ENCODE measurements around the gene ANKRD13D.

DNA sequence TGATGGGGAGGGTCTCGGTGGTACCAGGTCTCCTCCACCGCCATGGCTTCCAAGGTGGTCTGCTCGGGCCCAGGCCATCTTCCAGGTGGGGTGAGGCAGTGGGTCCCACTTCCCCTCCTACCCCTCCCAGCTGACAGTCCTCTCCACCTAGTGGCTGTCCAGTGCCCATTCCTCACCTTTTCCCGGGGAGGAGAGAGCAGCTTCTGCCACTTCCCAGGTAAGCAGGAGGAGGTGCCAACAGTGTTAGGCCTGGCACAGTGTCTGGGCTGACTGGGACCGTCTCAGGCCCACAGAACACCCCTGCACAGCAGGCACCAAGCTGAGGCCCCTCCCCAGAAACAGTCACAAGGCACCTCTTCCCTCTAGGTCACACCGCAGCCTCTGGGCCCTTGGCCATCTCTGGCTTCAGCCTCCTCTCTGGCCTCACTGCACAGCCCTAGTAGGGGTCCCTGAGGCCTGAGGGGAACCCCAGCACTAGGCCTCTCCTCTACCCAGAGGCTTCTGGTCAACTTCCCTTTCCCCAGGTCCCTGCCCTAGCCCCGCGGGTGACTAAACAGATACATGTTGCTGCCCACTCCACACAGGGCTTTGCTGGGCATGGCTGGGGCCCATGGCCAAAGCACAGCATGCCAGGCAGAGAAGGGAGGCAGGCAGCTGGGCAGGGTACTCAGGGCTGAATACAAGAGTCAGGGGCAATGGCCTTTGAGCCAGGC is 2.3 kb upstream of the ANKRD13D start:
- TF ChIP-seq, protein P1, sequence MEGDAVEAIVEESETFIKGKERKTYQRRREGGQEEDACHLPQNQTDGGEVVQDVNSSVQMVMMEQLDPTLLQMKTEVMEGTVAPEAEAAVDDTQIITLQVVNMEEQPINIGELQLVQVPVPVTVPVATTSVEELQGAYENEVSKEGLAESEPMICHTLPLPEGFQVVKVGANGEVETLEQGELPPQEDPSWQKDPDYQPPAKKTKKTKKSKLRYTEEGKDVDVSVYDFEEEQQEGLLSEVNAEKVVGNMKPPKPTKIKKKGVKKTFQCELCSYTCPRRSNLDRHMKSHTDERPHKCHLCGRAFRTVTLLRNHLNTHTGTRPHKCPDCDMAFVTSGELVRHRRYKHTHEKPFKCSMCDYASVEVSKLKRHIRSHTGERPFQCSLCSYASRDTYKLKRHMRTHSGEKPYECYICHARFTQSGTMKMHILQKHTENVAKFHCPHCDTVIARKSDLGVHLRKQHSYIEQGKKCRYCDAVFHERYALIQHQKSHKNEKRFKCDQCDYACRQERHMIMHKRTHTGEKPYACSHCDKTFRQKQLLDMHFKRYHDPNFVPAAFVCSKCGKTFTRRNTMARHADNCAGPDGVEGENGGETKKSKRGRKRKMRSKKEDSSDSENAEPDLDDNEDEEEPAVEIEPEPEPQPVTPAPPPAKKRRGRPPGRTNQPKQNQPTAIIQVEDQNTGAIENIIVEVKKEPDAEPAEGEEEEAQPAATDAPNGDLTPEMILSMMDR (IDR thresholded peaks at IDR 0.05; ENCODE audit: control extremely low read depth in 1 of 3, insufficient read depth in 1 of 3, low read depth in 1 of 3, low read length in 3 of 3): peak in 2 of 3 experiments; percentile 22 to 29; a peak in 1 of 4 replicates
- TF ChIP-seq POLR2A (IDR thresholded peaks at IDR 0.05; ENCODE audit: control extremely low read depth in 1 of 2, low read depth in 2 of 2, low read length in 2 of 2) (no peak), EGR1 (IDR thresholded peaks at IDR 0.05; ENCODE audit: borderline replicate concordance, low read depth, low read length) (no peak), CEBPB (IDR thresholded peaks at IDR 0.05; ENCODE audit: low read depth, low read length) (no peak), RNF2 (IDR thresholded peaks at IDR 0.05; ENCODE audit: borderline replicate concordance, low read depth, low read length, missing control alignments, poor library complexity, severe bottlenecking) (no peak), TAF1 (IDR thresholded peaks at IDR 0.05; ENCODE audit: low read depth, low read length) (no peak), MAFK (IDR thresholded peaks at IDR 0.05; ENCODE audit: low read depth, low read length) (no peak), CHD1 (IDR thresholded peaks at IDR 0.05; ENCODE audit: low read depth, low read length) (no peak), EP300 (IDR thresholded peaks at IDR 0.05; ENCODE audit: borderline replicate concordance in 1 of 2, low read depth in 2 of 2, low read length in 2 of 2) (no peak), BRCA1 (IDR thresholded peaks at IDR 0.05; ENCODE audit: low read depth, low read length) (no peak), GTF2F1 (IDR thresholded peaks at IDR 0.05; ENCODE audit: borderline replicate concordance, low read depth, low read length) (no peak), SP1 (IDR thresholded peaks at IDR 0.05; ENCODE audit: low read depth, low read length) (no peak)
- TF ChIP-seq, protein P2, sequence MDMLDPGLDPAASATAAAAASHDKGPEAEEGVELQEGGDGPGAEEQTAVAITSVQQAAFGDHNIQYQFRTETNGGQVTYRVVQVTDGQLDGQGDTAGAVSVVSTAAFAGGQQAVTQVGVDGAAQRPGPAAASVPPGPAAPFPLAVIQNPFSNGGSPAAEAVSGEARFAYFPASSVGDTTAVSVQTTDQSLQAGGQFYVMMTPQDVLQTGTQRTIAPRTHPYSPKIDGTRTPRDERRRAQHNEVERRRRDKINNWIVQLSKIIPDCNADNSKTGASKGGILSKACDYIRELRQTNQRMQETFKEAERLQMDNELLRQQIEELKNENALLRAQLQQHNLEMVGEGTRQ (IDR thresholded peaks at IDR 0.05; ENCODE audit: low read length): no peak
